Left lung (tissue), 10 donors: ENCODE measurements around the gene C13orf46. TPM values are rescaled to one million over a fixed set of nuclear protein-coding genes. Genes with fewer than 3 reads are reported as not detected.
"Not testable (repeated sequence)": the region's sequence is repeated elsewhere in the genome, so short reads cannot be mapped to it uniquely, and the experiment has no call there.

Experiments used
- ATAC-seq: fragments of 200-7000 bp; cut with Tn5 transposase; one replicate; pipeline ENCODE4 v1.9.1; 2020; ENCODE audit warnings: moderate library complexity
- DNase-seq, 4 donors: peaks; one replicate each; pipeline ENCODE4 v3.0.0-alpha.2; 2013 to 2020
- H3K27ac ChIP-seq, 2 donors: fragments of 200-600 bp; sonication (generic) in 1 of 2; one replicate each; pipeline versions ENCODE4 v1.5.0 to v1.8.0; 2020 to 2021
- H3K27me3 ChIP-seq, 2 donors: fragments of 200-600 bp; sonication (generic) in 1 of 2; one replicate each; pipeline versions ENCODE4 v1.5.0 to v1.8.0; 2020 to 2021
- H3K36me3 ChIP-seq, 2 donors: fragments of 200-600 bp; sonication (generic) in 1 of 2; one replicate each; pipeline versions ENCODE4 v1.5.0 to v1.8.0; 2020 to 2021
- H3K4me1 ChIP-seq, 2 donors: fragments of 200-600 bp; one replicate each; pipeline ENCODE4 v1.8.0; 2021
- H3K4me3 ChIP-seq, 2 donors: fragments of 200-600 bp; sonication (generic) in 1 of 2; one replicate each; pipeline versions ENCODE4 v1.5.0 to v1.8.0; 2020 to 2021; ENCODE audit warnings: mild to moderate bottlenecking in 1 of 2
- H3K9me3 ChIP-seq, 2 donors: fragments of 200-600 bp; sonication (generic) in 1 of 2; one replicate each; pipeline versions ENCODE4 v1.5.0 to v1.8.0; 2020 to 2021
- intact Hi-C, 2 donors: fragments of 100-400 bp; cut with DNase I; formaldehyde crosslinking; loops; one replicate each; pipeline versions ENCODE4 v1.11.2 to v1.14.2; 2022
- polyA plus RNA-seq, 6 donors: library from polyadenylated mRNA; unstranded; fragments of 120-200 nt; gene quantifications; one replicate each; pipeline ENCODE4 v1.2.1, GENCODE V29; 2013; ENCODE audit not compliant: insufficient read length in 6 of 6
- total RNA-seq, 2 donors: library from RNA; stranded (reverse); fragmentation: NEBNext Ultra II Directional; extraction: Animal tissue kit (Norgen Biotek cat#: 25700); gene quantifications; one replicate each; pipeline ENCODE4 v1.2.1, GENCODE V29; 2021
- TF ChIP-seq, protein P1 (sequence below), 2 donors: fragments of 200-600 bp; sonication (generic) in 1 of 2; IDR thresholded peaks; one replicate each; pipeline versions ENCODE4 v1.5.0 to v1.8.0; 2021; ENCODE audit warnings: antibody characterized with exemption in 2 of 2
- donor health status: DM: no; HTN: yes; CAD: no.
- donor health status: DM: no; HTN: no; CAD: no.

Gene C13orf46
- total and polyA plus RNA-seq, 8 donors: 0.10 to 7.5 (median 0.29) TPM

- Histone ChIP-seq H3K36me3 (no peaks in the 10 kb centered on the region), H3K27me3 (peaks cover 0 to 64% of the 10 kb centered on the region in 2 donors), H3K4me3 (no peak overlapping the region), H3K4me1 (no peaks in the 10 kb centered on the region), H3K27ac (no peak overlapping the region), H3K9me3 (peaks cover 0 to 15% of the 10 kb centered on the region in 2 donors)
- DNase-seq: no peak
- intact Hi-C loops: no loop called here
- no peak for ATAC-seq
- TF ChIP-seq, protein P1, sequence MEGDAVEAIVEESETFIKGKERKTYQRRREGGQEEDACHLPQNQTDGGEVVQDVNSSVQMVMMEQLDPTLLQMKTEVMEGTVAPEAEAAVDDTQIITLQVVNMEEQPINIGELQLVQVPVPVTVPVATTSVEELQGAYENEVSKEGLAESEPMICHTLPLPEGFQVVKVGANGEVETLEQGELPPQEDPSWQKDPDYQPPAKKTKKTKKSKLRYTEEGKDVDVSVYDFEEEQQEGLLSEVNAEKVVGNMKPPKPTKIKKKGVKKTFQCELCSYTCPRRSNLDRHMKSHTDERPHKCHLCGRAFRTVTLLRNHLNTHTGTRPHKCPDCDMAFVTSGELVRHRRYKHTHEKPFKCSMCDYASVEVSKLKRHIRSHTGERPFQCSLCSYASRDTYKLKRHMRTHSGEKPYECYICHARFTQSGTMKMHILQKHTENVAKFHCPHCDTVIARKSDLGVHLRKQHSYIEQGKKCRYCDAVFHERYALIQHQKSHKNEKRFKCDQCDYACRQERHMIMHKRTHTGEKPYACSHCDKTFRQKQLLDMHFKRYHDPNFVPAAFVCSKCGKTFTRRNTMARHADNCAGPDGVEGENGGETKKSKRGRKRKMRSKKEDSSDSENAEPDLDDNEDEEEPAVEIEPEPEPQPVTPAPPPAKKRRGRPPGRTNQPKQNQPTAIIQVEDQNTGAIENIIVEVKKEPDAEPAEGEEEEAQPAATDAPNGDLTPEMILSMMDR (IDR thresholded peaks at IDR 0.05): no peak
These were observed 59.4 kb downstream of the C13orf46 start for GRCh38 chr13:113914333-113915011.

GRCh38 chr13:113913838-113914237 lies 60.0 kb downstream of the C13orf46 start:
- H3K4me3 ChIP-seq, H3K4me1 ChIP-seq, H3K36me3 ChIP-seq, ATAC-seq, DNase-seq, intact Hi-C loops, H3K27ac ChIP-seq: not testable (repeated sequence)
- Histone ChIP-seq H3K27me3 (peaks cover 0 to 64% of the 10 kb centered on the region in 2 donors), H3K9me3 (peaks cover 0 to 15% of the 10 kb centered on the region in 2 donors)

- ATAC-seq, H3K4me3 ChIP-seq, H3K27ac ChIP-seq, H3K4me1 ChIP-seq, H3K36me3 ChIP-seq, intact Hi-C loops, DNase-seq: not testable (repeated sequence)
- Histone ChIP-seq H3K27me3 (peaks cover 0 to 61% of the 10 kb centered on the region in 2 donors), H3K9me3 (peaks cover 0 to 15% of the 10 kb centered on the region in 2 donors)
These were observed 60.5 kb downstream of the C13orf46 start for GRCh38 chr13:113913408-113913807.

- Histone ChIP-seq H3K9me3 (peaks cover 0 to 13% of the 10 kb centered on the region in 2 donors), H3K36me3 (no peaks in the 10 kb centered on the region), H3K4me1 (peaks cover 0 to 2% of the 10 kb centered on the region in 2 donors), H3K27ac (no peak overlapping the region), H3K27me3 (peaks cover 0 to 61% of the 10 kb centered on the region in 2 donors), H3K4me3 (no peak overlapping the region)
- ATAC-seq (no peak), DNase-seq (no peak)
- intact Hi-C loops: no loop called here
- TF ChIP-seq, protein P1 (IDR thresholded peaks at IDR 0.05): no peak
These were observed 61.3 kb downstream of the C13orf46 start for GRCh38 chr13:113912596-113912995.

DNA sequence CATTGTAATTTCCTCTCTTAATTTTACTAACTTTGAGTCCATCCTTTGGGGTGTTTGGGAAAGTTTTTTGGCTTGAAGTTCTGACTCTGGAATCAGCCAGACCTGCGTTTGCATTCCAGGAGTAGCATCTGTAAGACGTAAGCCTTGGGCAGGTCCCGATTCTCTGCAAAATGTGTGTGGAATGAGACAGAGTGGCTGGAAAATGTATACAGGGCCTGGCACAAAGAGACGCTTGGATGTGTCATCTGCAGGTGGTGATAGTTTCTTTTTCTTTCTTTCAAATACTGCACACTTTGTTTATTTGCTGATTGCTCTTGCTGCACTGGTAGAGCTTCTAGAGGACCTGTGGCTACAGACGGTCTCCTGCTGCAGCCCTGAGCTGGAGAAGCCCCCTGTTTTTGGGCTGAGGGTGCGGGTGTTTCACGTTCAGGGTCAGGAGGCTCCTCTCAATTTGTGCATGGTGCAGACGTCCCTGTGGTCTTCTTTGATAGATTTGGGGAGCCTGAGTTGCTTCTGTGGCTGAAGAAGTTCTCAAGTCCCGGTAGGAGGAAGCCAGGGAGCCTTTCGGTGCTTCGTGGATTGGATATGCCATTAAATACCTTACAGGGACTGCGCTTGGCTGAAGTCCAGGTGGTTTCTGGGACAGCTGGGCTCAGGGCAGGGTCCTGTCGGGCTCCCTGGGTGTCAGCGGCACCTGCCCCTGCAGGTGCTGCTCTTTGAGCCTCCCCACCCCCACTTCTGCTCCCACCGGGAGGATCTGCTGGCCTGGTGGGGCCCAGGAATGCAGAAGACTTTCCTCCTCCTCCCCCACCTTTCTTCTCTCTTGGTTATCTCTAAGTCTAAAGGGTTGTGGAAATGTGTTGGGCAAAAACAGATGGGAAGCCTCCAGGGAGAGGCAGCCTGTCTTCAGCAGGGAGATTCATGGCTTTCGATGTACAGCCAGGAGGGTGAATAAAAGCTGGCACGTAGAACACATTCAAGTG lies 66.0 kb downstream of the C13orf46 start:
- ATAC-seq: no peak

More for the DNA sequence above, 66.0 kb downstream of the C13orf46 start:
- TF ChIP-seq, protein P1 (IDR thresholded peaks at IDR 0.05): no peak
- H3K27ac ChIP-seq: no peak overlapping the region
- peaks cover 0 to 2% of the 10 kb centered on the region in 2 donors for H3K4me1 ChIP-seq
- intact Hi-C loops: no loop called here
- H3K4me3 ChIP-seq: no peak overlapping the region
- peaks cover 0 to 30% of the 10 kb centered on the region in 2 donors for H3K27me3 ChIP-seq
- H3K9me3 ChIP-seq: no peaks in the 10 kb centered on the region
- no peak for DNase-seq
- no peaks in the 10 kb centered on the region for H3K36me3 ChIP-seq
